OCI-LY3 (cell line): ENCODE measurements around the gene KRTAP5-11.

ENCODE experiments used
- EZH2phosphoT487 ChIP-seq: fragments of 200-600 bp; shearing (Covaris generic); IDR thresholded peaks from 2 replicates; pipeline ENCODE4 v1.6.1; 2018; ENCODE audit warnings: antibody characterized with exemption, mixed run types, low read depth
- TF ChIP-seq, protein P1 (sequence below): fragments of 200-600, 300-600 bp; sonication (generic); IDR thresholded peaks from 2 replicates; pipeline ENCODE4 v1.5.1; 2014; ENCODE audit warnings: antibody characterized with exemption, low read length, low read depth

DNA sequence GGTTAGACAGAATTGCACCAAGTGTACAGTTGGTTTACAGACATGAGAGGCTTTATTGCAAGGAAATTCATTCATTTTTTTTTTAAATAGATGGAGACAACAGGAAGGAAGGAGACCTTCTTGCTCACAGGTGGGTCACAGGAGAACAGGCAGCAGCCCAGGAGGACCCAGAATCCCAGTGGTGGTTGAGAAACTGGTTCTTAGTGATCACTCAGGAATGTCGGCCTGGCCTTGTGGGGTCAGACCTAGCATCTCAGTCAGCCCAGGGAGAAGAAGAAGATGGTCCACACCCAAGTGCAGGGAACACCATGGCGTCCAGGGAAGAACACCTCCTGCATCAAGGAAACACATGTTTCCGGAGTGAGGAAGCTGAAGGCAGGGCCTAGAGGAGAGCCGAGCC lies 849 bp downstream of the KRTAP5-11 start:
- TF ChIP-seq, protein P1, sequence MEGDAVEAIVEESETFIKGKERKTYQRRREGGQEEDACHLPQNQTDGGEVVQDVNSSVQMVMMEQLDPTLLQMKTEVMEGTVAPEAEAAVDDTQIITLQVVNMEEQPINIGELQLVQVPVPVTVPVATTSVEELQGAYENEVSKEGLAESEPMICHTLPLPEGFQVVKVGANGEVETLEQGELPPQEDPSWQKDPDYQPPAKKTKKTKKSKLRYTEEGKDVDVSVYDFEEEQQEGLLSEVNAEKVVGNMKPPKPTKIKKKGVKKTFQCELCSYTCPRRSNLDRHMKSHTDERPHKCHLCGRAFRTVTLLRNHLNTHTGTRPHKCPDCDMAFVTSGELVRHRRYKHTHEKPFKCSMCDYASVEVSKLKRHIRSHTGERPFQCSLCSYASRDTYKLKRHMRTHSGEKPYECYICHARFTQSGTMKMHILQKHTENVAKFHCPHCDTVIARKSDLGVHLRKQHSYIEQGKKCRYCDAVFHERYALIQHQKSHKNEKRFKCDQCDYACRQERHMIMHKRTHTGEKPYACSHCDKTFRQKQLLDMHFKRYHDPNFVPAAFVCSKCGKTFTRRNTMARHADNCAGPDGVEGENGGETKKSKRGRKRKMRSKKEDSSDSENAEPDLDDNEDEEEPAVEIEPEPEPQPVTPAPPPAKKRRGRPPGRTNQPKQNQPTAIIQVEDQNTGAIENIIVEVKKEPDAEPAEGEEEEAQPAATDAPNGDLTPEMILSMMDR = no peak
- TF ChIP-seq EZH2phosphoT487 = no peak
